Fibroblast of pulmonary artery (primary cell): ENCODE data around the gene NPSR1.
A peak's percentile ranks its signal among the peaks of the same experiment; 100 is the strongest.
"Not testable (repeated sequence)": the region's sequence is repeated elsewhere in the genome, so short reads cannot be mapped to it uniquely, and the experiment has no call there.

Experiments used
- DNase-seq: peaks from one replicate; pipeline ENCODE4 v3.0.0-alpha.2; 2010; ENCODE audit warnings: low read depth
- H3K4me3 ChIP-seq: replicated peaks from 2 replicates; pipeline ENCODE4 v1.5.1; 2011; ENCODE audit warnings: low read depth, mild to moderate bottlenecking, control low read depth, low read length, moderate library complexity
- CTCF ChIP-seq: IDR thresholded peaks from 2 replicates; pipeline ENCODE4 v1.5.1; 2011; ENCODE audit warnings: mild to moderate bottlenecking, control low read depth, low read length, inconsistent platforms; ENCODE audit errors: missing control alignments

NPSR1 gene

DNA sequence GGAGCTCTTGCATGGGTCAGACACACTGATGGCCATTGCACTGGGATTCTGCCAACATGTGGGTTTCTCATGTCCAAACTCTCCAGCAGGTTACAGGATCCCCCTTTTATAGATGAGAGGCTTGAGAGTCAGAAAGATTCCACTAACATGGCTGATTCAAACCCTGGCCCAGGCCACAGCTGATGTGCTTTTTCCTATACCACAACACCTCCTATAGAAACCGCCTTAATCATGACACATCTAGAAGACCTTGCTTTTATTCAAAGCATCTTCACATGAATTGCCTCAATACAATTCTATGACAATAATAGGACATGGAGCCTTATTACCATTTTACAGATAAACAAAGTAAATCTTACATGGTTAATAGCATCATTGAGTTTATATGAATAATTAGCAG lies 190.7 kb downstream of the NPSR1 start:
- TF ChIP-seq CTCF: no peak
- no peak overlapping the region for H3K4me3 ChIP-seq
- no peak for DNase-seq

DNA sequence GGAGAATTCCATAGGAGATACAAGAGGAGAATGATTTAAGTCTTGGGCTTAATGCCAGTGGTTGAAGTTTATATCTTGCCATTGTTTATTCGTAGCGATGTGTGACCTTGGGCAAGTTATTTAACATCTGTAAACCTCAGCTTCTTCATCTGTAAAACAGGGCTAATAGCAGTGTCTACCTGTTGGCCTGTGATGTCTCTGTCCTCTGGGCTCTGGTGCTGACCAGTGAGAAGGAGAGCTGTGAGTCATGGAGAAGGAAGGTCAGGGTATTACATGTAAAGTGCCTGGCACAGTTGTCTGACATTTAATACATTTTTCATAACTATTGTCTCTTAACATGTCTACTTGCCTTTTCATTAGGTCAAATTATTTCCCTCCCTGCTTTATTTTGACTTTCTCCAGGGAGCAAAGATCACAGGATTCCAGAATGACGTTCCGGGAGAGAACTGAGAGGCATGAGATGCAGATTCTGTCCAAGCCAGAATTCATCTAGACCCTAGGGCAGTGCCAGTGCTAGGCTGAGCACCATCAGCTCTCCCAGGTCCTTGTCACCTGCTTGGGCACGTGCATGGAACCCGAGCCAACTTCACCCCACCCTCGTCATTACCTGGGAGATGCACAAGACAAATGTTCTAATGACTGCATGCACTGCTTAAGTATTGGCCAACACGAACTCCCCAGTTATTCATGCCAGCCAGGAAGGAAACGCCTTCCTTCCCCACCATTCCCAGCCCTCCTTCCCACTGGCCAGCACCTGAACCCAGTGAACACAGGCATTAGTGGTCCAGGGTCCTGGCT lies 191.3 kb downstream of the NPSR1 start:
- no peak overlapping the region for H3K4me3 ChIP-seq
- TF ChIP-seq CTCF: no peak
- DNase-seq: peak; percentile 33

- DNase-seq: no peak
- no peak overlapping the region for H3K4me3 ChIP-seq
- TF ChIP-seq CTCF: no peak
These were observed 192.0 kb downstream of the NPSR1 start for GRCh38 chr7:34849986-34850385.

DNA sequence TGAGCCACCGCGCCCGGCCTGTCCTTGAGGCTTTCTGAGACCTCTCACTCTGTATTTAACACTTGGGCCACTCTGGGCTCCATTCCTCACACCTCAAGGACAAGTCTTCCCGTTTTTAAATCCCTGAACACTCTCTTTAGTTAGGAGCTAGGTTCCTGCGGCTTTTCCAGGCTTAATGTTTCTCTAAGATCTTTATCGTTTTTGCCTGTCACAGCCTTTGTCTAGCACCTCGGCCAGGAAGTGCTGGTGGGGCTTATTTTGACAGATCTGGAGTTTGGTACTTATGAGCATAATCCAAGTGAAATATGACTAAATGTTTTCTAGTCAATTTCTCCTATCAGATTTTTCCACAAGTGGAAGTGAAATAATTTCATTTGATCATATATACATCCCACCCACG lies 192.7 kb downstream of the NPSR1 start:
- TF ChIP-seq CTCF: no peak
- no peak for DNase-seq
- no peak overlapping the region for H3K4me3 ChIP-seq

DNA sequence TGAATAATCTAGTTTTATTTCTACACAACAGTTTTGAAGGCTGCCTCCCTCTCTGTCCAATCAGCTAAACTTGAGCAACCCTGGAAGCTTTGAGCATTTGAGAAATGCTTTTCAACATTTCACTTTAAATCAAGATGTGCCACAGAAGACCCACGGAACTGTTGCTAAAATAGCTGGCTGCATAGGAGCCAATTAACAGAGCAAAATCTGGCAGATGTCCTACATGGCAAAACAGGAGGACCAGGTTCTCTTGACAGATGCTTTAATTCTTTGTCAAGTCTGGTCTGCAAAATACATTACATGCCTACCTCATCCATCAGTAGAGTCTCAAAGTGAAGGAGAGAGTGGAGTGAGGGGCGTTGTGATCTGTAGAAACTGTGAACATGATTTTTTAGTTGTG lies 193.4 kb downstream of the NPSR1 start:
- no peak for DNase-seq
- no peak for TF ChIP-seq CTCF
- no peak overlapping the region for H3K4me3 ChIP-seq

- not testable (repeated sequence) for DNase-seq, H3K4me3 ChIP-seq
These were observed 200.4 kb downstream of the NPSR1 start for GRCh38 chr7:34858444-34858843.

DNA sequence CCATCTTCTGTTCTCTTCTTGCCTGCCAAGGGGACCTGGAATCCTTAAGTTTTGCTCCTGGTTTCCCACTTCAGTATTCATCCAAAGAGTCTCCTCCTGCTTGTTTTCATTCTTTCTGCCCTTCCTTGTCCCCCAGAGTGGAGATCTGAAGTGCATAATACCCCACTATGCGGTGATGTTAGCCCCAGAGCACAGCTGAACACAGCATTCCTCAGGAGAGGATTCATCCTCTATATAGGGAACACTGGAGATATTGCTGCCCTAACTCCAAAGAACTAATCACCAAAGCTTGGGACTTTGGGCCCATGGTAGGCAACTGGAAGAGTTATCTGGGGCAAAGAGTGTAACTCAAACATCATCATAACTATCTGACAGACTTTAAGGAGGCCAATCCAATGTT lies 201.3 kb downstream of the NPSR1 start:
- DNase-seq: not testable (repeated sequence)

DNA sequence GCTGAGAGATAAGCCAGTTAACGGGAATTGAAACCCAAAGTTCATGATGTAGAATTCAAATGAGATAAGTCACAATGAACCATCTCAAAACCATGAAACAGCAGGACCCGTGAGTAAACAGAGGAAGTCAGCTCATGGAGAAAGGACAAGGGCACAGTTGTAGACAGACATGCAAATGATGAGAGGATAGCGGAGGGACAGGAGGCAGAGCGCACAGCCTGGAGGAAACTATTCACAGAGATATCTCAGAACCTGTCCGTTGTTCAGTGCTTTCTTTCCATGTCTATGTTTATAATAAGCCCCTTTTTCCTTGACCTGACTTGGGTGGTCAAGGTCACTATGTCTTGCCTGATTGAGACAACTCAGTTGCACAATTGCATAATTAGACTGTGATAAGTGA lies 208.2 kb downstream of the NPSR1 start:
- not testable (repeated sequence) for H3K4me3 ChIP-seq, DNase-seq

More for the DNA sequence above, 201.3 kb downstream of the NPSR1 start:
- not testable (repeated sequence) for H3K4me3 ChIP-seq

- not testable (repeated sequence) for DNase-seq, H3K4me3 ChIP-seq
These were observed 209.3 kb downstream of the NPSR1 start for GRCh38 chr7:34867341-34867740.

DNA sequence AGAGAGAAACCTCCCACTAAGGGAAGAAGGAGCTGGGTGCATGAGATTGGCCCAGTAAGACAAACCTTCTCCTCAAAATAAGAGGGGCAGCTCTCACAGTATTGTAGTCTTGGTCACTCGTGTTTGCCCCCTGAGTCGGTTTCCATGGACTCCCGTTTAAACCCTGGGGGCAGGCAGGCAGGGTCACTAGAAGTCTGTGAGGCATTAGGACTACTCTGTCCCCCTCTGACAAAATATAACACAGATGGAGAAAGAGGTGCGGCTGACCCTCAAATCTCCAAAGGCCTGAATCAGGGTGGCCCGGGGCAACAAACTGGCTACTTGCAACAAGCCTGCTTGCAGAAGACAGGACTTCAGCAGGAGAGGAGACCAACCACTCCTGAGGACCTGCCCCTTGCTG lies 210.6 kb downstream of the NPSR1 start:
- H3K4me3 ChIP-seq, DNase-seq: not testable (repeated sequence)
